HG03064 (cell line): ENCODE measurements around the gene VGLL4.

Experiments used
- ATAC-seq: cut with Tn5 transposase; IDR thresholded peaks from one replicate; pipeline ENCODE4 v1.9.1; 2021; ENCODE audit warnings: low read depth; ENCODE audit not compliant: unreplicated experiment

The VGLL4 gene

GRCh38 chr3:11653298-11654055 lies 9.8 kb upstream of the VGLL4 start:
- no peak for ATAC-seq

- ATAC-seq: no peak
These were observed 8.2 kb upstream of the VGLL4 start for GRCh38 chr3:11651900-11652299.

- no peak for ATAC-seq
These were observed 7.8 kb upstream of the VGLL4 start for GRCh38 chr3:11651477-11651876.

- no peak for ATAC-seq
These were observed 6.7 kb upstream of the VGLL4 start for GRCh38 chr3:11650391-11650790.

- ATAC-seq: no peak
These were observed 5.0 kb upstream of the VGLL4 start for GRCh38 chr3:11648735-11649134.

- no peak for ATAC-seq
These were observed 513 bp downstream of the VGLL4 start for GRCh38 chr3:11643201-11643603.

GRCh38 chr3:11642431-11643191 lies 1.1 kb downstream of the VGLL4 start:
- peak; percentile 67 for ATAC-seq

- no peak for ATAC-seq
These were observed 1.9 kb downstream of the VGLL4 start for GRCh38 chr3:11641683-11642430.

GRCh38 chr3:11641316-11641682 lies 2.4 kb downstream of the VGLL4 start:
- no peak for ATAC-seq

GRCh38 chr3:11640009-11640673 lies 3.6 kb downstream of the VGLL4 start:
- no peak for ATAC-seq

- no peak for ATAC-seq
These were observed 5.0 kb downstream of the VGLL4 start for GRCh38 chr3:11638495-11639358.

- no peak for ATAC-seq
These were observed 5.7 kb downstream of the VGLL4 start for GRCh38 chr3:11637901-11638458.

- ATAC-seq: no peak
These were observed 7.3 kb downstream of the VGLL4 start for GRCh38 chr3:11636394-11636770.

GRCh38 chr3:11635680-11636393 lies 7.9 kb downstream of the VGLL4 start:
- no peak for ATAC-seq

- no peak for ATAC-seq
These were observed 8.6 kb downstream of the VGLL4 start for GRCh38 chr3:11634974-11635612.

- ATAC-seq: no peak
These were observed 9.6 kb downstream of the VGLL4 start for GRCh38 chr3:11634081-11634635.

- no peak for ATAC-seq
These were observed 10.7 kb downstream of the VGLL4 start for GRCh38 chr3:11632966-11633365.

- ATAC-seq: no peak
These were observed 11.2 kb downstream of the VGLL4 start for GRCh38 chr3:11632564-11632963.
